HG03196 (cell line): ENCODE measurements around the gene ABCF3.

Experiments used
- ATAC-seq: cut with Tn5 transposase; IDR thresholded peaks from one replicate; pipeline ENCODE4 v1.9.1; 2021; ENCODE audit not compliant: unreplicated experiment

ABCF3 gene

DNA sequence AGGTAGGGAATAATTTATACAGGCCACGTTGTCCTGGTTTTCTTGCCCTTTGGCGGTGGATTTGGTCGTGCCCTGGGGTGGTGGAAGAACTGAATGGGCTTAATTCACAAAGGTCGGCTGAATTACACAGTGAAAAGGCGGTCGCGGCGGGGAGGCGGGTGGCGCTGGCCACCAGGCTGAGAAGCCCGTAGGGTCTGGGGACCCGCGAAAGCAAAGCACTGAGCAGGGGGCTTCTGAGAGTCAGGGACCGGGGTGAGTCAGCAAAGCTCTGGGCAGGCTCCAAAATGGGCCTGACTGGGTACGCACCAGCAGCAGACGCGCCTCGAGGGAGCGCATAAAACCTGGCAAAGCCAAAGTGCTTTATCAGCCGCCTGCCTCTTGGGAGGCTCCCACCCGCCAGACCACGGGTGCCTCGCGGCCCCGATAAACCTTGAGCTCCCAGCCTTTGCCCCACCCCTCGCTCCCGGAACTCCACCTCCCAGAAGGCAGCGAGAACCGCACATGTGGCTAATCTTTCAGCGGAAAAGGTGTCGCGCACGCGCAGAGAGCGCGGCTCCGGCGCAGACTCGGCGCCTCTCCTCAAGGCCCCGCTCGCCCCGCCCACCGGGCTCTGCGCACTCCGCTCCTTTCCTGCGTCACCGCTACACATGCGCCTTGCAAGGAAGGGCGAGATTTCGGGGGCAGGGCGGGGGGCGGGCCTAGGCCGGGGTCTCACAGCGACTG, 377 bp upstream of the ABCF3 start:
- peak; percentile 89 for ATAC-seq

DNA sequence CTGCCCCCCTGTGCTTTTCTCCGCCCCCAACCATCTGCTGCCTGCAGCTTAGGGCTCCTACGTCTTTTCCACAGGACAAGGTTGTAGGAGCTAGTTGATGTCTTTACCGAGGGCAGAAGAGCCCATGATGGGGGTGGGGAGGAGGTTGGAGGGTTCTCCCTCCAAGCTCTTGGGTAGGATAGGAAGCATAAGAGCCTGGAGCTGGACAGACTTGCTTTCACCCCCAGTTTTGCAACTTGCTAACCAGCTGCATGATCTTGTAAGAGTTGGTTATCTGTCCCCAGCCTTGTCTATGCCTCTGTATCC, 856 bp downstream of the ABCF3 start:
- ATAC-seq: no peak

DNA sequence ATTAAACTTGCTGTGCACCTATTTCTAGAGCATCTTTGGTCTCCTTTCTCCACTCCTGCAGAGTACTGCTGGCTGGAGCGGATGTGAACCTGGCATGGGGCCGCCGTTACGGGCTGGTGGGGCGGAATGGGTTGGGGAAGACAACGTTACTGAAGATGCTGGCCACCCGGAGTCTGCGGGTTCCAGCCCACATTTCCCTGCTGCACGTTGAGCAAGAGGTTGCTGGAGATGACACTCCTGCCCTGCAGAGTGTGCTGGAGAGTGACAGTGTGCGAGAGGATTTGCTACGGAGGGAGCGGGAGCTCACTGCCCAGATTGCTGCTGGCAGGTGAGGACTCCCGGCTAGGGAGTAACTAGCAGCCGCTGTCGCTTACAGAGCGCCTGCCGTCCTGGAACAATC, 2.1 kb downstream of the ABCF3 start:
- no peak for ATAC-seq

DNA sequence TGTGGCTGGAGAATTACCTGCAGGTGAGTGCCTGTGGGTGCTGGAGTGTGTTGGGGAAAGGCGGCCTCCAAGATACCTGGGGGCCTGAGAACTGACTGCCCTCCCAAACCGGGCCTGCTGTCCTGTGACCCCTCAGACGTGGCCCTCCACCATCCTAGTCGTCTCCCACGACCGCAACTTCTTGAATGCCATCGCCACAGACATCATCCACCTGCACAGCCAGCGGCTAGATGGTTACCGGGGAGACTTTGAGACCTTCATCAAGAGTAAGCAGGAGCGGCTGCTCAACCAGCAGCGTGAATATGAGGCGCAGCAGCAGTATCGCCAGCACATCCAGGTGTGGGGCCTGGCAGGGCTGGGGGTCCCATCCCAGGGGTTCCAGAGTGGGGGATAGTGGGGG, 3.4 kb downstream of the ABCF3 start:
- no peak for ATAC-seq

DNA sequence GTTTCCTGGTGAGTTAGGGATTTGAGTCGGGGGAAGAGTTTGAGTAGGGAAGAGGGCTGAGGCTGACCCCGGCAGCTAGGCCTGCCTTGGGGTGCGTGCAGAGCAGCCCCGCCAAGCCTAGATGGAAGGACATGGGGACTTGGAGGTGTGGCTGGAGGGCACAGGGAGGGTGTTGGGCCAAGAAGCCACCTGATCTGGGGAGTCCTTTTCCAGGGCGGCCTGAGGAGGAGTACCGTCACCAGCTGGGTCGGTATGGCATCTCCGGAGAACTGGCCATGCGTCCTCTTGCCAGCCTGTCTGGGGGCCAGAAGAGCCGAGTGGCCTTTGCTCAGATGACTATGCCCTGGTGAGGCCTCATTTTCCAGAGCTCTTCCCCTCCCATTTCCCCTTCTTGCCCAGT, 6.9 kb downstream of the ABCF3 start:
- no peak for ATAC-seq

DNA sequence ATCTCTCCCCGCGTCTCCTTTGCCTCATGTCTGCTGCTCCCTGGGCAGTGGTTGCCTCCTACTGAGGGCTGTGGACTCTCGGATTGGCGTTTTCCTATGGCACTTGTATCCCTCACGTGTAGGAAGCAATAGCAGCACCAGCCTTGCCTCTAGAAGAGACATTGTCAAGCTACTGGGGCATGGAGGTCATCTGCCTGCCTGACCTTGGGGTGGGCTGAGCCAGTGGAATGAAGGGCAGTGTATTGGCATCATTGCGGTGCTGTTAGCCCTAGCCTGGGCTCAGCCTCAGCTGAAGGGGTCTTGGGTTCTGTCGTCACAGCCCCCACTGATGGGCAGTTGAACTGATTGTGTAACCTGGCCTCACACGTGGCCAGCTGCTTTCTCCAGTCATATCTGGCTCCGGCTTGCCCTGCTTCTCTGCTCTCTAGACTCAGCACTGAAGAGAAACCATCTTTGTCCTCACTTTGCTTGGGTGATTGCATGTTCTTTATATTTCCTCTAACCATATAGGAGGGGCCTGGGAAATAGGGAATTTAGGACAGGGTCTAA, 8.1 kb downstream of the ABCF3 start:
- no peak for ATAC-seq

DNA sequence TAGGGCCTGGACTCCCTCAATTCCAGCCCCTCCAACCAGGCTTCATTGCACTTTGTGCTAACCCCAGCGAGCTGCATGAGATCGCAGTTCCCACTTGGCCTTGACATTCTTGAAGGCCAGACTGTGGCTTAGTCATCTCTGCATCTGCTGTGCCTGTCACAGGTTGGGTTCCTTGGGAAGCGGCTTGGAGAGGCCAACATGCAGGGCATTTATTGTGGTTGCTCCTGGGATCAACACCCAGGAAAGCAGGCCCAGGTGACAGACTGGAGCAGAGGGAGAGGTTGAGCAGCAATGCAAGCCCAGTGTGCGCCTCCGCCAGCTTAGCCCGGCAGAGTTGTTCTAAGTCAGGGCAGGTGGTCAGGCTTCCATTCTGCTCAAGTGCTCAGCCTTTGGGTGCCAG, 10.5 kb downstream of the ABCF3 start:
- no peak for ATAC-seq

DNA sequence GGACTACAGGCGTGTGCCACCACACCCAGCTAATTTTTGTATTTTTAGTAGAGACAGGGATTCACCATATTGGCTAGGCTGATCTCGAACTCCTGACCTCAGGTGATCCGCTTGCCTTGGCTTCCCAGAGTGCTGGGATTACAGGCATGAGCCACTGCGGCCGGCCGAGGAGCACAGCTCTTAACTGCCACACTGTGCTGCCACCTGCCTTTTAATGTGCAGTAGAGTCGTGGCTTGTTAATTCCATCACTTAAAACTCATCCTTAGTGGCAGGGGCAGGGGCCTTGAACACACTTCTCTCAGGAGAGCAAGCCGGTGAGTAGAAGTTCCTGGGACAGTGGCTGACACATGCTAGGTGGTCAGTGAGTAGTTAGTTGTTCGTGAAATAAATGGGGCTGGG, 12.5 kb downstream of the ABCF3 start:
- ATAC-seq: no peak

DNA sequence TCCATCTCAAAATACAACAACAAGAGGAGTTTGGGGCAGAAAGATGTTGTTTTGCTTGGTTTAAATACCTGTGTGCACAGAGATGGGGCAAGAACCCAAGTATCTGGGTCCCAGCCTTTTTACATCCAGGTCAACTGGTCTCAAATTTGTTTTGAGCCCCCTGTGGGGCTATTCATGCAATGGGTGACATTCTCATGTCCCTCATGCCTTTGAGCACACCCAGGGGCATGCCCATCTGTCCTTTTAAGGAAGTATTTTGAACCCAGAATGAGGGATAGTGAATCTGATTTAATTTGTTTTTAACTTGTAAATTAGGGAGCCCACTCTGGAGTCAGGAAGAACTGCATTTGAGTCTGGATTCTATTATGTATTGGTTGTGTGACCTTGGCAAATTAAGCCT, 14.8 kb downstream of the ABCF3 start:
- no peak for ATAC-seq

DNA sequence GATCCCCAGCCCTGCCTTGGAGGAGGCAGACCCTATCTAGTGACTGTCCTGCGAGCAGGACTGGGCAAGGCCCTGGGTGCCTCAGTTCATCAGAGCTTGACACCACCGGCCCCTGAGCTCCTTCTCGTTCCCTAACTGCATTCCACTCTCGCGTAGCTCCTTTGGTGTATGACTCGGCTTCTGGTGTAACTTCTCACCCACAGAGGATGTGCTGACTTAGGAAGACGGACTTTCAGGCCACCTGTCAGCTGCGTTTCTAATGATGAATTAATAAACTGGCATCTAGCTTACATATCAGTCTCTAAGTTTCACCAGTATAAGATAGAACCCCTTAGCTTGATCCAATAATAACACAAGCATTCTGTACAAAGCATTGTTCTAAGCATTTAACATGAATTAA, 17.5 kb downstream of the ABCF3 start:
- ATAC-seq: no peak

DNA sequence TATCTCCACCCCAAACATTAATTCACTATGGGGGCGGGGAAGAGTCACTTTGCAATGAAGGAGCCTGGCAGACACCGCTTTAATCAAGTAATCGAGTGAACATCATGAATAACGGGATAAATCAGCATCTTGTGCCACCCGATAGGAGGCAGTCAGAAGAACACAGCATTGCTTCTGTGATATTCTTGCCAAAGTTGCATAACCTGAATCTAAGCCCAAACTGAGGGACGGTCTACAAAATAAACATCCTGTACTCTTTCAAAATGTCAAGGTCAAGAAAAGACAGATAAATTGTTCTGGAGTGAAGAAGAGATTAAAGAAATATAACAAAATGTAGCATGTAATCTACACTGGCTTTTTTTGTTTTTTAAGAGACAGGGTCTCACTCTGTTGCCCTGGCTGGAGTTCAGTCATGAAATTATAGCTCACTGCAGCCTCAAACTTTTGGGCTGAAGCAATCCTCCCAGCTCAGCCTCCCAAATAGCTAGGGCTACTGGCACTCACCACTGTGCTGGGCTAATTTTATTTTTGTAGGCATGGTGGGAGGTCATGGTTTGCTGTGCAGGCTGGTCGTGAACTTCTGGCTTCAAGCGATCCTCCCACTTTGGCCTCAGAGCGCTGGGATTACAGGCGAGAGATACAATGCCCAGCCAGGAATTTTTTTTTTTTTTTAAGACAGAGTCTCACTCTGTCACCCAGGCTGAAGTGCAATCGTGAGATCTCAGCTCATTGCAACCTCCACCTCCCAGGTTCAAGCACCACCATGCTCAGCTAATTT, 23.3 kb downstream of the ABCF3 start:
- ATAC-seq: no peak

DNA sequence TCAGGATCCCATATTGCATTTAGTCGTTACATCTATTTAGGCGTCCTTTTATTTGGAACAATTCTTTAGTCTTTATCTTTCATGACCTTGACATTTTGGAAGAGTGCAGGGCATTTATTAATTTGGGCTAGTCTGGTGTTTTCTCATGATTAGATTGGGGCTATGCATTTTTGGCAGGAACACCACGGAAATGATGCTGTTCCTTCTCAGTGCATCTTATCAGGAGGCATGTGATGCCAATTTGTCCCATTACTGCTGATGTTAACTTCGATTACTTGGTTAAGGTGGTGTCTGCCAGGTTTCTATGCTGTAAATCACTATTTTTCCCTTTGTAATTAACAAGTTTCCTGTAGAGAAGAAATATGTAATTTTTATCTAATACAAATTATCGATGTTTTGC, 25.3 kb downstream of the ABCF3 start:
- ATAC-seq: no peak

DNA sequence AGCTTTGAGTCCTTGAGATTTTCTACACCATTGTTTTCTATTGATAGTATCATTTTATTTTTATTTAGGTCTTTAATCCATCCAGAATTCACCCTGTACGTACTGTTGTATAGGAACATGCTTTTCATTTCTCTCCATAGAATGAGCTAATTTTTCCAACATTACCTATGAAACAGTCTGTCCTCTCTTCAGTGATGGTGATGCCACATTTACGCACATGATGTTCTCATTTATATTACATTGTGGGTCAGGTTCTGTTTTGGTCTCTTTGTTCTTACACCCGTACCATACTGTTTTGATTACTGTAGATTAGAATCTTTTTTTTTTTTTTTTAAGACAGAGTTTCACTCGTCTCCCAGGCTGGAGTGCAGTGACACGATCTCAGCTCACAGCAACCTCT, 25.7 kb downstream of the ABCF3 start:
- ATAC-seq: no peak

DNA sequence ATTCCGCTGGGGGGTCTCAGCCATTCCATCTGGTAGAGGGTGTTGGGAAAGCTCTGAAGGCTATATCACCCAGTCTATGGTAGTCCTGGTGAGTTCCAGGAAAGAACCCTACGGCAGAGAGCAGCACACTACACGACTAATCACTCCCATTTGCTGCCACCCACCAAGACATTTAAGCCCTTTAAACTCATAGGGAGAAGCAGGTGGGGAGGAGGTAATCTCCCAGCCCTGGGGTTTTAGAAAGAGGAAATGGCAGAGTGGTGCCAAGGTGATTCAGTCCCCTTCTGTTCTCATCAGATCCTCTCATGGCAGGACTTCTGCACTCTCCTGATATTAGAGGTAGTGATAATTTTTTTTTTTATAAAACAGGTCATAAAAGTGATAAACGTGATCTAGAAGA, 32.8 kb downstream of the ABCF3 start:
- ATAC-seq: no peak

DNA sequence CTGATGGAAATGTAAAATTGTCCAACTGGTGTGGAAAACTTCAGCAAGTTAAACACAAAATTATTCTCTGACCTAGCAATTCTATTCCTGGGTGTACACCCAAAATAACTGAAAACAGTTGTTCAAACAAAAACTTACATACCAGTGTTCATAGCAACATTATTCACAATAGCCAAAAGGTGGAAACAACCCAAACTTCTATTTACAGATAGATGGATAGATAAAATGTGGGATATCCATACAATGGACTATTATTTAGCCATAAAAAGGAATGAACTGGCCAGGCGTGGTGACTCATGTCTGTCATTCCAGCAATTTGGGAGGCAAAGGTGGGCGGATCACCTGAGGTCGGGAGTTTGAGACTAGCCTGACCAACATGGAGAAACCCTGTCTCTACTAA, 36.5 kb downstream of the ABCF3 start:
- no peak for ATAC-seq

DNA sequence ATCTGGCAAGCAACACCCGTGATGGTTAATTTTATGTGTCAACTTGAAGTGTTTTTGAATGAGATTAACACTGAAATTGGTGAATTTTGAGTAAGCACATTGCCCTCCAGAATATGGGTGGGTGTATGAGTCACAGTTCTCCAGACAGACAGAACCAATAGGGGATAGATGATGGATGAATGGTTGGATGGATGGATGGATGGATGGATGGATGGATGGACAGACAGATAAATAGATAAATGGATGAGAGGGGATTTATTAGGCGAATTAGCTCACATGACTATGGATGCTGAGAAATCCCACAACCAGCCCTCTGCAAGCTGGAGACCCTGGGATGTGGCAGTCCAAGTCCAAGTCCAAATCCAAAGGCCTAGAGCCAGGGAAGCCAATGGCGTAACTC, 37.9 kb downstream of the ABCF3 start:
- ATAC-seq: no peak

DNA sequence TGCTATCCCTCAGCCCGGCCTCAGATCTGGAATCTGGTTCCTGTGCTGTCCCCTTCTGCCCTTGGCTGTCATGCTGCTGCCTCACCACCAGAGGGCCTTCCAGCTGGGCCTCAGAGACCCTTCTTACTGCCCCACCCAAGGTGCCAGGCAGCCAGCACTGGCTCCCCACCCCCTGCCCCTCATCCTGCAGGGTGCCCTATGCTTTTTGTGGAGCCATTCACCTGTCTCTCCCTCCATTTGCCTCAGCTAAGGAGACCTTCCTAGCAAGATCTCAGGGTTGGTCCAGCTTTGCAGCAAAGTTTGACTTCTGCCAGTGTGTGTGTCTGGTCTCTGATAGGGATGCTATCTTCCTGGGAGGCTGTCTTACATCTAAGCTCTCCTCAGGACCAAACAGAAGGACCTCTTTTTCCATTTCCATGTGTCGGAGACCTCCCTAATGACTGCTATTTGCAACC, 41.5 kb downstream of the ABCF3 start:
- no peak for ATAC-seq

DNA sequence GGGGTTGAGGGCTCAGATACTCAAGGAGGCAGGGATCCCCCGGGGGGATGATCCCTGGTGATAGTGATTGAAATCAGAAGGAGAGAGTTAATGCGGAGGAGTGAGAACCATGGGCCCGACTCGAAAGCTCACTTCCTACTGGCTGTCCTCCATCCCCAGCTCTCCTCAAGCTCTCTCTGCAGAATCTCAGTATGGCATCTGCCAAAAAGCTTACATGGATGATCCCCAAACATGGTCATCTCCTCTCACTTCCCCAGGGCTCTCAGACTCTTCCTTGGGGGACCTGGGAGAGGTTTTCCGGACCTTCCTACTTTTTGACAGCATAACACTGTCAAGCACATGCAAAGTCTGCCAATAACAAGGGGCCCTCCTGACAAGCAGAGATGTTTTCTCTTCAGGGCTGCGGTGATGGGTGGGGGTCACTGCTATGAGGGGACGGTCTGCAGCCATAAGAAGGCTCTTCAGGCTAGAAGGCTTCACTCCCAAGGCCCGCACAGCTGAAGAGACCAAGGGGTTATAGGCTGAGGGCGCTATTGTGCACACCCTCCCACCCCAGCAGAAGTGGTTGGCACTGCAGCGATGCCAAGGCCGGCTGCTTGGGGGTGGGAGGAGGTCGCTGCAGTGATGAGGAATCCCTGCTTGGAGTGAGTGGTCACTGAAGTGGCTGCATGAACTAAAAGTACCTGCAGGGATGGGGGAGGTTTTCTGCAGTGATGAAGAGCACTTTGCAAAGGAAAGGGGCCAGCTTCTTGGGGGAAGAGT, 42.6 kb downstream of the ABCF3 start:
- no peak for ATAC-seq

DNA sequence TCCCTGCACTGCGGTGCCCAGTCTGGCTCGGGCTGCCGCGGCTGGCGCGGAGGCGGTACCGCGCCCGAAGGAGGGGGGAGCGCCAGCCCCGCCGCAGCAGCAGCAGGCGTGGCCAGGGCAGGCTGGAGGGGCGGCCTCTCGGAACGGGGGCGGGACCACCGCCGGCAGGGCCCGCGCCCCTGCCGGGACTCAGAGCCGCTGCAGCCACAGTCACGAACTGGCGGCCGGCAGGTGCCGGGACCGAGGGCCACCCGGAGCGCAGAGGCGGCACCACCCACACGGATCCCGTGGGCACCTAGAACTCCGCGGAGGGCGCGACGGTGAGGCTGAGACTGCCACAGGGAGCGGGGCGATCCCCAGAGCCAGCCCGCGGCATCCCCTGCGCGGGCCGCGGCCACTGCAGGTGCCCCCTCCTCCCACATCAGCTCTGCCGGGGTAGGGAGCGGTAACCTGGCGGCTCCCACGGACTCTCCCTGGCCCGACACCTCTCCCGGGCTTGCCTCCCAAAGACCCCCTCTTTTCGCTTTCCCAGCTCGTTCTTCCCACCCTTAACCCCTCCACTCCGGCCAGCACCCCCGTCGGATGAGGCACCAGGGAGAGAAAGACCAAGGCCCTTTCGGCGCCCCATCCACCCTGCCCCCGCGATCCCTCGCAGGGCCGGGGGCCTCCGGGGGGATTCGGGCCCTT, 43.5 kb downstream of the ABCF3 start, which contains the start of gene VWA5B2:
Gene VWA5B2, plus strand, starts transcription at position 192 of the 687 bp plus-strand sequence. CDS start 944 bp downstream, outside the sequence.
- peak; percentile 52 for ATAC-seq

DNA sequence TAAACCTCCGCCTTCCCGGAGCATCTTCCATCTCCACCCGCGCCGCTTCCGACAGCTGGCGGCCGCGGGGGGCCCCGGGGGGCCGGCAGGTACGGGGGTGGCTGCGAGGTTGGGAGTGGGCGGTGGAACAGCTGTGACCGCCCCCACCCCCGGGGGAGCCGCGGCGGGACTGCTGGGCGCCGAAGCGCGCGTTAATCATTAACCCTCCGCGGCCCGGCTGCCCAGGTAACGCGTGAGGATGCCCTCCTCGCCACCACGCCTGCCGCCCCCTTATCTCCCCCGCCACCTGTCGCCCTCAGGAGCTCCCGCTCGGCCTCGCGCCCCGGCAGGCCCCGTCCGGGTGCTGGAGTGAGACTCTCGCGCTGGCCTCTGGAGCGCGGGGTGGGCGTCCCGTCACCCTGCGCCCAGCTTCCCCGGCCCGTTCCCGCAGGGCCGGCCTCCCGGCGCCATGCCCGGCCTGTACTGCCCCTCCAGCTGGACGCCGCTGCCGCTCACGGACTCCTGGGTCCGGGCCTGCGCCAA, 44.1 kb downstream of the ABCF3 start:
- no peak for ATAC-seq
